ENCODE results near the gene ANO1. TPM values are rescaled to one million over a fixed set of nuclear protein-coding genes. Genes with fewer than 3 reads are reported as not detected.

The ANO1 gene
- polyA plus RNA-seq, 3 donors, result not detected

DNA sequence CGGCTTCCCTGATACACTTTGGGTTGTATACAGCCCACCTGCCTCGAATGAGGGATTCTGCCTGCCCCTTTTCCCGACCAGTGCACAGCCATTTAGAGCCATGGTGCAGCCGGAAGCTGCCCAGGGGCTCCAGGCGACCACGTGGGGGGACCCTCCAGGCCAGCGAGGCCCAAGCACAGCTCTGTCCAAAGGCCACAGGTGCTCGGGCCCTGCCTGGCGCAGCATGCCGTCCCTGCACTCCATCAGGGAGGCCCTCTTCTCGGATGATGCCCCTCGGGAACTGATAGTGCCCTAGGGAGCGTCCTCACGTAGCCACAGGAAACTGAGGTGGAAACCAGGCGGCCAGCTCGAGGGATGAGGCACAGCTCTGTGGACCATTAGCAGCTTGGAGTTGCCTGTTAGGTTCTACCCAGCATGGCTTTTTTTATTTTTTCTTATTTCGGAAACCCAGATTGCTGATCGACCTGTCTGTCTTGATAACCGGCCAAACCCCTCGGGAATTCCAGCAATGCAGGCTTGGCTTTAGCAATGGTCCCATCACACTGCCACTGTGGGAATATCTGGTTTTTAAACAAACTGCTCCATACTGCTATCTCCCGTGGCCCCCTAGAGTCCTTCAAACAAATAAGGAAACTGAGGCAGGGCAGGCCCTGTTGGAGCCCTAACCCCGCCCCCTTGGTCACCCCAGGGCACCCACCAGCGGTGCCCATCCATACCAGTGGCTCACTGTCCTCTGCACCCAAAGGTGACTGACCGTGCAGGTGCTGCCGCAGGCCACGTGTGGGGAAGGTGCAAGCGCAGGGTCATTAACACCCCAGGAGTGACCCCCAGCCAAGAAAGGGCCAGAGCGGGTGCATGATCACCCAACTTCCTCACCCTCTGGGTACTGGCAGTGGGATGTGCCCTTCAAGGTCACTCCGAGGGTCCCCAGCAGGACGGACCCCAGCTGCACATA, 8.0 kb downstream of the ANO1 start:
- Mint-ChIP-seq H3K27me3 (ENCODE audit: low read depth in 3 of 3) (peaks cover 6 to 25% (median 9%) of the 10 kb centered on the region in 3 donors), H3K27ac (no peak overlapping the region), H3K36me3 (no peaks in the 10 kb centered on the region), H3K4me3 (no peak overlapping the region), H3K9me3 (no peaks in the 10 kb centered on the region), H3K4me1 (no peaks in the 10 kb centered on the region)
- no peak overlapping the region for H3K27ac ChIP-seq (ENCODE audit: low read depth in 1 of 2, low read length in 2 of 2)
- H3K27me3 ChIP-seq (ENCODE audit: control insufficient read depth in 2 of 2, insufficient read depth in 2 of 2, low read length in 2 of 2), result peaks cover 0 to 7% of the 10 kb centered on the region in 2 donors
- H3K36me3 ChIP-seq (replicated peaks in 1 of 2; ENCODE audit: control insufficient read depth in 1 of 2, insufficient read depth in 2 of 2, low read length in 2 of 2), result no peaks in the 10 kb centered on the region
- no peak overlapping the region for H3K4me3 ChIP-seq (replicated peaks in 1 of 3; ENCODE audit: low read depth in 2 of 3, low read length in 3 of 3)
- H2AFZ ChIP-seq (ENCODE audit: insufficient read depth, low read depth, low read length, poor library complexity, severe bottlenecking), result no peak overlapping the region
- intact Hi-C loops (cut with micrococcal nuclease), result no loop called here
- WGBS (ENCODE audit: insufficient coverage), result 88% methylated on average over 26 of the region's 30 CpGs
- H3K9me3 ChIP-seq (replicated peaks in 1 of 2; ENCODE audit: control insufficient read depth in 1 of 2, insufficient read depth in 1 of 2, low read length in 2 of 2), result no peaks in the 10 kb centered on the region
- no peaks in the 10 kb centered on the region for H3K4me1 ChIP-seq (ENCODE audit: control insufficient read depth in 1 of 2, insufficient read depth in 2 of 2, low read length in 2 of 2)
- no peaks in the 10 kb centered on the region for H3K79me2 ChIP-seq (ENCODE audit: insufficient read depth, low read length)
- TF ChIP-seq, protein P1, sequence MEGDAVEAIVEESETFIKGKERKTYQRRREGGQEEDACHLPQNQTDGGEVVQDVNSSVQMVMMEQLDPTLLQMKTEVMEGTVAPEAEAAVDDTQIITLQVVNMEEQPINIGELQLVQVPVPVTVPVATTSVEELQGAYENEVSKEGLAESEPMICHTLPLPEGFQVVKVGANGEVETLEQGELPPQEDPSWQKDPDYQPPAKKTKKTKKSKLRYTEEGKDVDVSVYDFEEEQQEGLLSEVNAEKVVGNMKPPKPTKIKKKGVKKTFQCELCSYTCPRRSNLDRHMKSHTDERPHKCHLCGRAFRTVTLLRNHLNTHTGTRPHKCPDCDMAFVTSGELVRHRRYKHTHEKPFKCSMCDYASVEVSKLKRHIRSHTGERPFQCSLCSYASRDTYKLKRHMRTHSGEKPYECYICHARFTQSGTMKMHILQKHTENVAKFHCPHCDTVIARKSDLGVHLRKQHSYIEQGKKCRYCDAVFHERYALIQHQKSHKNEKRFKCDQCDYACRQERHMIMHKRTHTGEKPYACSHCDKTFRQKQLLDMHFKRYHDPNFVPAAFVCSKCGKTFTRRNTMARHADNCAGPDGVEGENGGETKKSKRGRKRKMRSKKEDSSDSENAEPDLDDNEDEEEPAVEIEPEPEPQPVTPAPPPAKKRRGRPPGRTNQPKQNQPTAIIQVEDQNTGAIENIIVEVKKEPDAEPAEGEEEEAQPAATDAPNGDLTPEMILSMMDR (IDR thresholded peaks at IDR 0.05), result no peak
- no peak for DNase-seq
- no peaks in the 10 kb centered on the region for H4K20me1 ChIP-seq (ENCODE audit: insufficient read depth, low read length)
- H3K9ac ChIP-seq (ENCODE audit: insufficient read depth, low read length, poor library complexity, severe bottlenecking), result no peak overlapping the region
- no peak overlapping the region for H3K4me2 ChIP-seq (replicated peaks; ENCODE audit: extremely low read depth, low read length, poor library complexity, severe bottlenecking)

DNA sequence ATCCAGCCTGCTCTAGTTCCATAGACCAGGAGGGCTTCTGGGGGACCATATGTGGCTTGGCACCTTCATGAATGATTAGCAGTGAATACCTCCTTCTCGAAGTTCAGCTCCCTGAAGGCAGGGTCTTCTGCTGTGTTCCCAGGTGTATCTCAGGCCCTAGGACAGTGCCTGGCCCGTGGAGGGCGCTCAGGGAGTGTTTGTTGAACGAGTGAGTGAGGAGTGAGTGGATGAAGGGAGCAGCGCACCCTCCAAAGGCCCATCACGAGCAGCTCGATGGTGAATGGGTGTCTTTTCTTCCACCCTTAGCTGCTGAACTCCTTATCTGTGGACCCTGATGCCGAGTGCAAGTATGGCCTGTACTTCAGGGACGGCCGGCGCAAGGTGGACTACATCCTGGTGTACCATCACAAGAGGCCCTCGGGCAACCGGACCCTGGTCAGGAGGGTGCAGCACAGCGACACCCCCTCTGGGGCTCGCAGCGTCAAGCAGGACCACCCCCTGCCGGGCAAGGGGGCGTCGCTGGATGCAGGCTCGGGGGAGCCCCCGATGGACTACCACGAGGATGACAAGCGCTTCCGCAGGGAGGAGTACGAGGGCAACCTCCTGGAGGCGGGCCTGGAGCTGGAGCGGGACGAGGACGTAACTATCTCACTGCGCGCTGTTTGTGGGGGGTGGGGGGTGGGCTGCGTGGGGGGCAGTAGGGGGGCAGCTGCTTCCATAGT, 9.5 kb downstream of the ANO1 start:
- peaks cover 0 to 2% (median 0%) of the 10 kb centered on the region in 7 donors for H3K9me3 Mint-ChIP-seq
- H3K36me3 ChIP-seq (replicated peaks in 1 of 2; ENCODE audit: control insufficient read depth in 1 of 2, insufficient read depth in 2 of 2, low read length in 2 of 2), result no peaks in the 10 kb centered on the region
- no peaks in the 10 kb centered on the region for H3K79me2 ChIP-seq (ENCODE audit: insufficient read depth, low read length)
- no peaks in the 10 kb centered on the region for H3K36me3 Mint-ChIP-seq
- no peak overlapping the region for H3K9ac ChIP-seq (ENCODE audit: insufficient read depth, low read length, poor library complexity, severe bottlenecking)
- no peaks in the 10 kb centered on the region for H3K9me3 ChIP-seq (replicated peaks in 1 of 2; ENCODE audit: control insufficient read depth in 1 of 2, insufficient read depth in 1 of 2, low read length in 2 of 2)
- TF ChIP-seq, protein P1 (IDR thresholded peaks at IDR 0.05), result no peak
- H3K4me3 ChIP-seq (replicated peaks in 1 of 3; ENCODE audit: low read depth in 2 of 3, low read length in 3 of 3), result no peak overlapping the region
- no peak overlapping the region for H2AFZ ChIP-seq (ENCODE audit: insufficient read depth, low read depth, low read length, poor library complexity, severe bottlenecking)
- H3K4me2 ChIP-seq (replicated peaks; ENCODE audit: extremely low read depth, low read length, poor library complexity, severe bottlenecking), result no peak overlapping the region
- H4K20me1 ChIP-seq (ENCODE audit: insufficient read depth, low read length), result no peaks in the 10 kb centered on the region
- no peaks in the 10 kb centered on the region for H3K4me1 Mint-ChIP-seq
- no peak overlapping the region for H3K4me3 Mint-ChIP-seq
- no peak overlapping the region for H3K27ac Mint-ChIP-seq
- no peak for DNase-seq
- no peak overlapping the region for H3K27ac ChIP-seq (ENCODE audit: low read depth in 1 of 2, low read length in 2 of 2)
- 58% methylated on average over 18 of the region's 32 CpGs for WGBS (ENCODE audit: insufficient coverage)
- H3K27me3 Mint-ChIP-seq (ENCODE audit: low read depth in 3 of 3), result peaks cover 4 to 25% (median 9%) of the 10 kb centered on the region in 3 donors
- H3K4me1 ChIP-seq (ENCODE audit: control insufficient read depth in 1 of 2, insufficient read depth in 2 of 2, low read length in 2 of 2), result no peaks in the 10 kb centered on the region
- intact Hi-C loops (cut with micrococcal nuclease), result no loop called here
- H3K27me3 ChIP-seq (ENCODE audit: control insufficient read depth in 2 of 2, insufficient read depth in 2 of 2, low read length in 2 of 2), result peaks cover 0 to 7% of the 10 kb centered on the region in 2 donors
